Peyer's patch (tissue), 4 donors: ENCODE results near the gene TMEM229B. TPM values are rescaled to one million over a fixed set of nuclear protein-coding genes. Genes with fewer than 3 reads are reported as not detected.

Experiments used
- DNase-seq, 3 donors: peaks; one replicate each; pipeline ENCODE4 v3.0.0-alpha.2; 2017 to 2019
- H3K27ac ChIP-seq, 4 donors: fragments of 200-600 bp; sonication (generic); one replicate each; pipeline ENCODE4 v1.5.1; 2016 to 2019
- H3K27me3 ChIP-seq, 2 donors: fragments of 200-600 bp; sonication (generic); one replicate each; pipeline ENCODE4 v1.5.1; 2019
- H3K36me3 ChIP-seq, 3 donors: fragments of 200-600 bp; sonication (generic); one replicate each; pipeline ENCODE4 v1.5.1; 2016 to 2019
- H3K4me1 ChIP-seq, 4 donors: fragments of 200-600 bp; sonication (generic); one replicate each; pipeline ENCODE4 v1.5.1; 2016 to 2019
- H3K4me3 ChIP-seq, 4 donors: fragments of 200-600 bp; sonication (generic); 1 replicate in 3 of 4; 2 replicates in 1 of 4; pipeline ENCODE4 v1.5.1; 2016 to 2019; ENCODE audit warnings: mild to moderate bottlenecking in 1 of 4
- H3K9me3 ChIP-seq, 4 donors: fragments of 200-600 bp; sonication (generic); one replicate each; pipeline ENCODE4 v1.5.1; 2016 to 2019; ENCODE audit warnings: mild to moderate bottlenecking in 1 of 4
- POLR2A ChIP-seq, 2 donors: fragments of 450-650 bp; IDR thresholded peaks; one replicate each; pipeline ENCODE4 v1.5.1; 2017; ENCODE audit warnings: antibody characterized with exemption in 2 of 2, mild to moderate bottlenecking in 2 of 2, moderate library complexity in 2 of 2
- total RNA-seq, 4 donors: library from RNA; depleted of rRNA; stranded (reverse); fragments of >200 nt; gene quantifications; one replicate each; pipeline ENCODE4 v1.1.0, GENCODE V29; 2016
- TF ChIP-seq, protein P1 (sequence below), 6 experiments: fragments of 450-650 bp in 4 of 6; fragments of 200-600 bp in 2 of 6; sonication (generic) in 1 of 6; IDR thresholded peaks; one replicate each; pipeline ENCODE4 v1.5.1; 2017 to 2019; ENCODE audit warnings: antibody characterized with exemption in 6 of 6, mild to moderate bottlenecking in 3 of 6, moderate library complexity in 1 of 6

Gene TMEM229B
- total RNA-seq, 4 donors from 2014 or later, result 8.3 to 39.7 (median 31.7) TPM

GRCh38 chr14:67526181-67526580 is 37.7 kb upstream of the TMEM229B start:
- TF ChIP-seq, protein P1, sequence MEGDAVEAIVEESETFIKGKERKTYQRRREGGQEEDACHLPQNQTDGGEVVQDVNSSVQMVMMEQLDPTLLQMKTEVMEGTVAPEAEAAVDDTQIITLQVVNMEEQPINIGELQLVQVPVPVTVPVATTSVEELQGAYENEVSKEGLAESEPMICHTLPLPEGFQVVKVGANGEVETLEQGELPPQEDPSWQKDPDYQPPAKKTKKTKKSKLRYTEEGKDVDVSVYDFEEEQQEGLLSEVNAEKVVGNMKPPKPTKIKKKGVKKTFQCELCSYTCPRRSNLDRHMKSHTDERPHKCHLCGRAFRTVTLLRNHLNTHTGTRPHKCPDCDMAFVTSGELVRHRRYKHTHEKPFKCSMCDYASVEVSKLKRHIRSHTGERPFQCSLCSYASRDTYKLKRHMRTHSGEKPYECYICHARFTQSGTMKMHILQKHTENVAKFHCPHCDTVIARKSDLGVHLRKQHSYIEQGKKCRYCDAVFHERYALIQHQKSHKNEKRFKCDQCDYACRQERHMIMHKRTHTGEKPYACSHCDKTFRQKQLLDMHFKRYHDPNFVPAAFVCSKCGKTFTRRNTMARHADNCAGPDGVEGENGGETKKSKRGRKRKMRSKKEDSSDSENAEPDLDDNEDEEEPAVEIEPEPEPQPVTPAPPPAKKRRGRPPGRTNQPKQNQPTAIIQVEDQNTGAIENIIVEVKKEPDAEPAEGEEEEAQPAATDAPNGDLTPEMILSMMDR (IDR thresholded peaks at IDR 0.05), result no peak
- no peak for TF ChIP-seq POLR2A (IDR thresholded peaks at IDR 0.05)

GRCh38 chr14:67525389-67525788 is 36.9 kb upstream of the TMEM229B start:
- Histone ChIP-seq H3K9me3 (no peaks in the 10 kb centered on the region), H3K36me3 (no peaks in the 10 kb centered on the region), H3K27me3 (no peaks in the 10 kb centered on the region), H3K4me3 (no peak overlapping the region), H3K4me1 (no peaks in the 10 kb centered on the region), H3K27ac (no peak overlapping the region)
- TF ChIP-seq, protein P1 (IDR thresholded peaks at IDR 0.05), result no peak
- TF ChIP-seq POLR2A (IDR thresholded peaks at IDR 0.05), result no peak
- no peak for DNase-seq

More at GRCh38 chr14:67526181-67526580, 37.7 kb upstream of the TMEM229B start:
- Histone ChIP-seq H3K4me3 (no peak overlapping the region), H3K9me3 (no peaks in the 10 kb centered on the region), H3K27ac (no peak overlapping the region), H3K4me1 (no peaks in the 10 kb centered on the region), H3K36me3 (no peaks in the 10 kb centered on the region), H3K27me3 (no peaks in the 10 kb centered on the region)
- DNase-seq, result no peak

GRCh38 chr14:67524634-67524963 is 36.1 kb upstream of the TMEM229B start:
- DNase-seq, result no peak
- H3K9me3 ChIP-seq, result no peaks in the 10 kb centered on the region
- H3K27ac ChIP-seq, result no peak overlapping the region
- no peaks in the 10 kb centered on the region for H3K27me3 ChIP-seq
- no peaks in the 10 kb centered on the region for H3K36me3 ChIP-seq
- H3K4me3 ChIP-seq, result no peak overlapping the region
- H3K4me1 ChIP-seq, result no peaks in the 10 kb centered on the region
- TF ChIP-seq, protein P1 (IDR thresholded peaks at IDR 0.05), result no peak
- no peak for TF ChIP-seq POLR2A (IDR thresholded peaks at IDR 0.05)

GRCh38 chr14:67523764-67524633 is 35.5 kb upstream of the TMEM229B start:
- Histone ChIP-seq H3K4me3 (no peak overlapping the region), H3K36me3 (no peaks in the 10 kb centered on the region), H3K27ac (no peak overlapping the region), H3K4me1 (no peaks in the 10 kb centered on the region), H3K27me3 (no peaks in the 10 kb centered on the region), H3K9me3 (no peaks in the 10 kb centered on the region)
- DNase-seq, result no peak
- no peak for TF ChIP-seq POLR2A (IDR thresholded peaks at IDR 0.05)
- TF ChIP-seq, protein P1 (IDR thresholded peaks at IDR 0.05), result no peak

DNA sequence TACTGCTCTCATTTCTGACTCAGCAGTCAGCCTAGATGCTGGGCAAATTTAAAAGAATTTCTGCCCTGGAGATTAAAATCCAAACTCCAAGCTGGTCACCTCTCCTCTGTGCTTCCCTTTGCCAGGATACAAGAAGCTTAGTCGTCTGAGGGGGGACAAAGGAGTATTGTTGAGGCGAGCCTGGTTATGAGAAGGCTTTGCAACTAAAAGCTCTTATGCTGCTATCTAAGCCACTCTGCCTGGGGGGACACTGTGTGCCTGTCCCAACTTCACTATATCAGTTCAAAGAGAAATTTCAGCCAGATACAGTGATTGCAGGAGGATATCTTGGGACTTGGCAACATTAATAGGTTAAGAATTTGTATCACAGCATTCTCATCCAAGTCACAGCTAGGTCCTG is 33.7 kb upstream of the TMEM229B start:
- TF ChIP-seq POLR2A (IDR thresholded peaks at IDR 0.05), result no peak
- TF ChIP-seq, protein P1 (IDR thresholded peaks at IDR 0.05), result no peak
- Histone ChIP-seq H3K27ac (no peak overlapping the region), H3K4me1 (no peaks in the 10 kb centered on the region), H3K4me3 (no peak overlapping the region), H3K9me3 (no peaks in the 10 kb centered on the region), H3K27me3 (no peaks in the 10 kb centered on the region), H3K36me3 (no peaks in the 10 kb centered on the region)
- no peak for DNase-seq
